GM18502 (cell line): ENCODE measurements around the gene BDP1.
"Not testable (repeated sequence)": the region's sequence is repeated elsewhere in the genome, so short reads cannot be mapped to it uniquely, and the experiment has no call there.

Source experiments
- ATAC-seq: cut with Tn5 transposase; IDR thresholded peaks from one replicate; pipeline ENCODE4 v1.9.1; 2021; ENCODE audit warnings: mild to moderate bottlenecking; ENCODE audit not compliant: unreplicated experiment, poor library complexity

The BDP1 gene

DNA sequence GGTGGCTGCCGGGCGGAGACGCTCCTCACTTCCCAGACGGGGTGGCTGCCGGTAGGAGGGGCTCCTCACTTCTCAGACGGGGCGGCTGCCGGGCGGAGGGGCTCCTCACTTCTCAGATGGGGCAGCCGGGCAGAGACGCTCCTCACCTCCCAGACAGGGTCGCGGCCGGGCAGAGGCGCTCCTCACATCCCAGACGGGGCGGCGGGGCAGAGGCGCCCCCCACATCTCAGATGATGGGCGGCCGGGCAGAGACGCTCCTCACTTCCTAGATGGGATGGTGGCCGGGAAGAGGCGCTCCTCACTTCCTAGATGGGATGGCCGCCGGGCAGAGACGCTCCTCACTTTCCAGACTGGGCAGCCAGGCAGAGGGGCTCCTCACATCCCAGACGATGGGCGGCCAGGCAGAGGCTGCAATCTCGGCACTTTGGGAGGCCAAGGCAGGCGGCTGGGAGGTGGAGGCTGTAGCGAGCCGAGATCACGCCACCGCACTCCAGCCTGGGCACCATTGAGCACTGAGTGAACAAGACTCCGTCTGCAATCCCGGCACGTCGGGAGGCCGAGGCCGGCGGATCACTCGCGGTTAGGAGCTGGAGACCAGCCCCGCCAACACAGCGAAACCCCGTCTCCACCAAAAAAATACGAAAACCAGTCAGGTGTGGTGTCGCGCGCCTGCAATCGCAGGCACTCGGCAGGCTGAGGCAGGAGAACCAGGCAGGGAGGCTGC is 96.7 kb downstream of the BDP1 start:
- not testable (repeated sequence) for ATAC-seq

DNA sequence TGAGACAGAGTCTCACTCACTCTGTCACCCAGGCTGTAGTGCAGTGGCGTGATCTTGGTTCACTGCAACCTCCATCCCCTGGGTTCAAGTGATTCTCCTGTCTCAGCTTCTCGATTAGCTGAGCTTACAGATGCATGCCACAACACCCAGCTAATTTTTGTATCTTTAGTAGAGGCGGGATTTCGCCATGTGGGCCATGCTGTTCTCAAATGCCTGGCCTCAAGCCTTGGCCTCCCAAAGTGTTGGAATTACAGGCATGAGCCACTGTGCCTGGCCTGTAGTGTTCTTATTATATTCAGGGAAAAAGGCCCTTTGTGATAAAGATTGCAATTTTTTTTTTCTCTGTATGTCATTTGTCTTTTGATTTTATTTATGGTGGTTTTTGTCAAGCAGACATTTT is 107.7 kb downstream of the BDP1 start:
- ATAC-seq, result no peak

DNA sequence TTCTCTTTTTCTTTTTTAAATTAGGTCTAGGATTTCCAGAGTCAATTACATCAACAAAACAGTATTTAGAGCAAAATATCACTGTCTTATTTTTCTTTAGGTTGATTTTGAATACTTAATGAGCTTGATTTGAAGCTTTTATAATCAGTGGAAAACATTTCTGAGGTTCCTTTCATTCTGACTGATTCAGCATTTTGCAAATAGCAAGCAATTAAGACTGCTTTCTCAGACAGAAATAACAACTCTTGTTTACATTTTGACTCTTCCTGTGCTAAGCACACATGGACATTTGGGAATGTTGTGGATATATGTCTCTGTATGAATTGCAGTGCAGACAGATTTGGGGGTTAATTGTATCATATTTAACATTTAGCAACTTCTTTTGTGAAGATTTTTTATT is 109.4 kb downstream of the BDP1 start:
- ATAC-seq, result no peak

DNA sequence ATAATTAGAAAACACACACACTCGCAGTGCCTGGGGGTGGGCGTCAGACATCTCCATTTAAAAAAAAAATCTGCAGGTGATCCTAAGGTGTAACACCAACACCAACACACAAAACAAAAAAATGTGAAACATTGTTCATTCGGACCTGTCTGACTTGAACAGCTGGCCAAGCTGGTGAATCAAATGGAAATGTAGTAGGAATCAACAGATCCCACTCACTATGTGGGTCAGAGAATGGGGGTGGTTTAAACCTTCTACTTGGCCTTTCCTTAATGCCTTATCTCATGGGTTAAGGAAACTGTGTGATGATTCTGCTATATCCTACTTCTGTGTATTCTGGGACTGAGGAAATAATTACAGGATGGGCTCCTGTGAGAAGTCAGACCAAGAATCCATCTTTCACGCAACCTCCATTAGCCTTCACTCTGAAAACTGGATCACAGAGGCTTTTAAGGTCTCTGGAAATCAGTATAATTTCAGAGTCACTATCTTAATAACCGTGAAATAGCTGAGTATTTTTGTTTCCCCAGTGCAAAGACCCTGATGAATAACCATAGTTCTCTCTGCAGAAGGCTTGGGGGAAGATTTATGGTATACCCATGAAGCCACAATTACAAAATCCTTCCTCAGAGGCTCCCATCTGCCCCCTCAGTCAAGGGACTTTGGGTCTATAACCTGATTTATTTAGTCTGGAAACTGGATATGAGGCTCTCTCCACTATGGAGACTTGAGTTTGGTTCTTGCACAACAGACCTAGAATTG is 114.5 kb downstream of the BDP1 start:
- no peak for ATAC-seq

DNA sequence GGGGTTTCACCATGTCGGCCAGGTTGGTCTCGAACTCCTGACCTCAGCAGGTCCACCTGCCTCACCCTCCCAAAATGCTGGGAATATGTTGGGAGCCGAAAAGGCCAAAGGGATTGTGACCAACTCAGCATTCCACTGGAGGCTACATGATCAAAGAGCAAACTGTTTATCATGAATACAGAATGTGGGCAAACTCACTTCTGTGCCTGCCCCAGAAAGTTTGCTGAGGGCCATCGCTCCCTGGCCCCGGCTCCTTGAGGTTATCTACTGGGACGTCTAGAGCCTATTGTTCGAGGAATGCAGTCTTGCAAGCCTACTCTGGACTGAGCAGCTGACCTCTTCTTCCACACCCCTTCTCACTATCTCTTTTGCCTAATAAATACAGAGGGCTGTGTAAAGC is 116.4 kb downstream of the BDP1 start:
- not testable (repeated sequence) for ATAC-seq

DNA sequence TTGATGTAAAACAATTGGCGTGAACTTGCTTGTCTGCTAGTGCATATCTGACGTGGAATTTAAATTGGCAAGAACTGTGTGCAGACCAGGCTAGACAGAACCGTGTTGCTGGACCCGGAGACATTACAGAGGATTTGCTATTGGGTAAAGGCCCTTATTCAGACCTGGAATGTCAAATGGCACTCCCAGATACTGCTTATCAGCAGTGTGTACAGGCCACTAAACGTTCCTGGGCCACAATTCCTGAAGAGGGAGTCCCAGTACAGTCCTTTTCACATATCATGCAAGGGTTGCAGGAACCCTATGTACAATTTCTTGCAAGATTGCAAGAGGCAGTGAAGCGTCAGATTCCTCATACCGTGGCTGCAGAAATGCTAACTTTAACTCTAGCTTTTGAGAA is 118.1 kb downstream of the BDP1 start:
- ATAC-seq, result no peak

DNA sequence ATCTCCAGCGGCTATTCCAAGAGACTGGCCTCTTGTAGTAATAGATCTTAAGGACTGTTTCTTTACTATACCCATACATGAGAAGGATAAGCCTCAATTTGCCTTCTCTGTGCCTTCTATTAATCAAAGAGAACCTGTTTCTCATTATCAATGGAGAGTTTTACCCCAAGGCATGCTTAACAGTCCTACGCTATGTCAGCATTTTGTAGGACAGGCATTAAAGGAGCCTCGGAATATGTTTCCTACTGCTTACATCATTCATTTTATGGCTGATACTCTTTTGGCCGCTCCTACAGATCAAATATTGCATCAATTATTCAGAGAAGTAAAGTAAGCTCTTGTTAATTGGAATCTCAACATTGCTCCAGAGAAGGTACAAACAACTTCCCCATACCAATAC is 120.1 kb downstream of the BDP1 start:
- not testable (repeated sequence) for ATAC-seq

DNA sequence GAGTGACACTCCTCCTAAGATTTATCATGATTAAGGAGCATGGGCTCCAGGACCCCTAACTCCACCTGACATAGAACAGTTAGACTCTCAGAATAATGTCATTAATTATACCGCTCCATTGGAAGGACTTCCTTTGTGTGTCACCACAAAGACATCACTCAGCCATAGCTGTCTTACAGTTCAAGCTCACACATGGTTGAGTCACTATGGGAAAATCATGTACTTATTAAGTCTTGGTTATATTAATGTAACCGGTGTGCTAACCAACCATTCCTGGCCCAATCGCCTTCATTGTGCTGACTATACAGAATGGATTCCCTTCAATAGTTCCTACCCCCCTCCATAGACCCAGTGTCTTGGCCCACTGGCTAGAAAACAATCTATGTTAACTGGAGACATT is 120.8 kb downstream of the BDP1 start:
- ATAC-seq, result no peak

DNA sequence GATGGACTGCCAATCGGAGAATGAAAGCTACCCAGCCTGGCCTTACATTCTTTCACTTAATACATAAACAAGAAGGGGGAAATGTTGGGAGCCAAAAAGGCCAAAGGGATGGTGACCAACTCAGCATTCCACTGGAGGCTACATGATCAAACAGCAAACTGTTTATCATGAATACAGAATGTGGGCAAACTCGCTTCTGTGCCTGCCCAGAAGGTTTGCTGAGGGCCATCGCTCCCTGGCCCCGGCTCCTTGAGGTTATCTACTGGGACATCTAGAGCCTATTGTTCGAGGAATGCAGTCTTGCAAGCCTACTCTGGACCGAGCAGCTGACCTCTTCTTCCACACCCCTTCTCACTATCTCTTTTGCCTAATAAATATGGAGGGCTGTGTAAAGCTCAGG is 122.4 kb downstream of the BDP1 start:
- ATAC-seq, result not testable (repeated sequence)

DNA sequence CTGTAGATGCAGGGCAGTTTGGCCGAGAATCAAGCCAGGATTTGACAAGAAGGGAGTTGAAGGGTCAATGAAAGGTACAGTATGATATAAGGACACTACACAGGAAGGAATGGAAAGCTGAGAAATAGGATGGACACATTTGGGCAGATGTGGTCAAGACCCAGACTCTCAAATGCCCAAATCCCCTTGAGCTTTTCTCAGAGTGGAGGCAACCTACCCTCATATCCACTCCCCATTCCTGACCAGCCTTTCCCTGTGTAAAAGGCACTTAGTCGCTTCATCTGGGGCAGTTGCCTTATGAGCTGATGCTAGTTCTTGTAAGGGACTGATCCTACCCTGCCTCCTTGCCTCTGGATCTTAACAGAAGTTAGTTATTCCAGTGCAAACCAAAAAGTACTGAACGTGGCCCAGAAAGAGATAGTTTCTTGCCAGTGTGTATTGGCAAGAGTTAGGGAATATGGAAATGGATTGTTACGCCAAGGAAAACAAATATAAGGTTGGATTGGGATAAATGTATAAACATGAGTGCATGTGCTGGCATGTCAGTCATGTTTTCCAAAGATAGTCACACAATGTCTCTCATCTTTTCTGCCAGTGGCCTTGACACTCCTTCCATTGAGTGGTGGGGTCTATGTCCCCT is 127.6 kb downstream of the BDP1 start:
- ATAC-seq, result no peak

DNA sequence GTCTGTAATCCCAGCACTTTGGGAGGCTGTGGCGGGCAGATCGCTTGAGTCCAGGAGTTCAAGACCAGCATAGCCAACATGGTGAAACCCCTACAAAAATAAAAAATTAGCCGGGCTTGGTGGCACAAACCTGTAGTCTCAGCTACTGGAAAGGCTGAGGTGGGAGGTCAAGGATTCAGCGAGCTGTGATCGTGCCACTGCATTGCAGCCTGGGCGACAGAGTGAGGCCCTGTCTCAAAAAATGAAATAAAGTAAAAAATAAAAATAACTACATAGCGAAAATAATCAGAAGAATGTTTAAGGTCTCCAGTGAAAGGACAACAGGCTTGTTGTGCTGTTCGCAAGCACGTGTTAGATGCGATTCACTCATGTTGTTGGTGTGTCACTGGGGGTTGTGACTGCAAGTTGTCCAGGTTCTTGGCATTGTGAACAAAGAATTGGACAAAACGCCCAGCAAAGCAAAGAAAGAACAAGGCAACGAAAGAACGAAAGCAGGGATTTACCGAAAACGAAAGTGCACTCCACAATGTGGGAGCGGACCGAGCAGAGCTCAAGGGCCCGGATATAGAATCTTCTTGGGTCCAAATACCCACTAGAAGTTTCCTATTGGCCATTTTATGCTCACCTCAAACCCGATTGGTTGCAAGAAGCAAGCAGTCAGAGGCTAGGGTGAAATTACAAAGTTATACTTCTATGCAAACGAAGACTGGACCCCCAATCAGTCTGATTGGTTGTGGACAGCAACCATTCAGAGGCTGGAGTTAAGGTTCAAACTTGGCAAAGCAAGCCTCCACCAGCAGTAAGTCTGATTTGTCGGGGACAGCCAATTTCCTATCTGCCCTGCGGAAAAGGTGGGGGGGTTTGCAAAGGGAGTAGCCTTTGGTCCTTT is 130.8 kb downstream of the BDP1 start:
- peak; percentile 9 for ATAC-seq

DNA sequence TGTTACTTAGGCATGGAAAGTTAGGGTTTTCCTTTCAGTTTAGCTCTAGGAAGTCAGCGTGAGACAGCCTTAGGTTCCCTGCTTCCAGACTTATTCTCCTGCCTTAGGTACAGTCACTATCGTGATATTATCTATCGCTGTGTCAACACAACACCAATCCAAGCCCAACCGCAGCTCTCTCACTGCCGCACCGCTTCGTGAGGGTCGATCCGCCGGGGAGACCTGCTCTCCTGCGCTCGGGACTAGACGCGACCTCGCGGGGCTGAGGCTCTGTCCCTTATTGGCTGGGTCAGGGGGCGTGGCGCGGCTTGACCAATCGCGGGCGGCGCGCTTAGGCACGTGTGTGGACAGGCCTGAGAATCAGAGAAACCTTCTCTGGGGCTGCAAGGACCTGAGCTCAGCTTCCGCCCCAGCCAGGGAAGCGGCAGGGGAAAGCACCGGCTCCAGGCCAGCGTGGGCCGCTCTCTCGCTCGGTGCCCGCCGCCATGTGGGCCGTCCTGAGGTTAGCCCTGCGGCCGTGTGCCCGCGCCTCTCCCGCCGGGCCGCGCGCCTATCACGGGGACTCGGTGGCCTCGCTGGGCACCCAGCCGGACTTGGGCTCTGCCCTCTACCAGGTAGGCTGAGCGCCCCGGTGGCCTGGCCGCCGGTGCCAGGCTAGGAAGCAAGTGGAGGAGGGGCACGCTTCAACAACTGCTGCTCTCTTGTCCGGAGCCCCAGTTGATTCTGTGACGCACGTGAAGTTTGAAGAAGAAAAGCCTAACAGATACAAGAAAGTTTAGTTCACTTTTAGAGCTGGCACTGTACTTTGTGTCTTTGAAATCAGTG is 131.7 kb downstream of the BDP1 start, which contains the start of gene MCCC2:
TSS of gene MCCC2 (plus strand) at position 400 of the 825 bp plus-strand sequence. CDS start at position 486, 86 bp downstream.
- peak; percentile 96 for ATAC-seq

DNA sequence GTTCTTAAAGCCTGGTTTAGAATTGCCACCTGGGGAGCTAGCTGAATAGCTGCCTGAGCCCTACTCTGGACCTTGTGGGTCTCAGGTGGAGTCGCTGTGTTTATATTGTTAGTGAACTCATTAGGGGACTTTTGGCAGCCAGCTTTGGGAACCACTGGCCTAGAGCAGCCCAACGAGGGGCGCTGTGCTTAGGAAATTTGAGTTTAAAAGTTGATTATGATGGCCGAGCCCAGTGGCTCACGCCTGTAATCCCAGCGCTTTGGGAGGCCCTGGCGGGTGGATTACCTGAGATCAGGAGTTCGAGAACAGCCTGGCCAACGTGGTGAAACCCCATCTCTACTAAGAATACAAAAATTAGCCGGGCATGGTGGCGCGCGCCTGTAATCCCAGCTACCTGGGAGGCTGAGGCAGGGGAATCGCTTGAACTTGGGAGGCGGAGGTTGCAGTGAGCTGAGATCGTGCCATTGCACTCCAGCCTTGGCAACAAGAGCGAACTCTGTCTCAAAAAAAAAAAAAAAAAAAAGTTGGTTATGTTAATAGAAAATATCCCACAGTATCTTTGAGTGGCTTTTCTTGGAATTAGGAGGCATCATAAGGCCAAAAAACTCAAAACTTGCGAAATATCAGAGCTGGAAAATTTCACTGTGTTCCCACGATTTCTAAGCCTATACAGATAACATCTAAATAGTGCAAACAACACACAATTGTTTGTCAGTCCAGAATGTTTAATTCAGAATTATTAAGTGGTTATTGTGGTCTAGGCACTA is 132.5 kb downstream of the BDP1 start:
- ATAC-seq, result peak; percentile 12

DNA sequence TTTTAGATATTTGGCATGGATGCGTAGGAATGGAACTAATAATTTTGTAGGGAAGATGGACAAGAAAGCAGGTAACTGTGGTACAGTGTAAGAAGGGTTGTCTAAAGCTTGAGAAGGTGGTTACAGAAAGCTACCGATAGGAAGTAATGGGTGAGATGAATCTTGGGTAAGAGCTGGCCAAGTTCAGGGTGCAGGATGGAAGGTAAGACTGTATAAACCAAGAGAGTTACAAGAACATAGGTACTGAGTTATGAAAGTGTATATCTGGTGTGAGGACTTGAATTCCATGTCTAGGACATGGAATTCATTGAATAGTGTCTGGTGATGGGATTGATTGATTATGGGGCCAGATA is 133.1 kb downstream of the BDP1 start:
- ATAC-seq, result no peak

DNA sequence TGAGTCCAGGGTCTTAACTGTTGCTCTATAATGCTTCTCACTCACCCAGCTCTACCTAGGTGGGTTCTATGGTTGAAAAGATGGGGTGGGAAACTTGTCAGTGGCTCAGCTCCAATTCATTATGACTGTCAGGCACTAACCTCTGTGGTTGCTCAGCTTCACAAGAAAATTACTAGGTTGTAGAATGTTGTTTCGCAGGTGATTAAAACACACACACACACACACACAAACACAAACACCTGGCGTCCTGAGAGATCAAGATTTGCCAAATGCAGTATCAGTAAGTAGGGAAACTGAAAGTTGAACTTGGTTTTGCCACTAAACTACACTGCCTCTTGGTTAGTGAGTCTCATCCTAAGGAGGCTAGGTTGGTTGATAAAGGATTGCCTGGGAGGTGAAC is 134.5 kb downstream of the BDP1 start:
- no peak for ATAC-seq

DNA sequence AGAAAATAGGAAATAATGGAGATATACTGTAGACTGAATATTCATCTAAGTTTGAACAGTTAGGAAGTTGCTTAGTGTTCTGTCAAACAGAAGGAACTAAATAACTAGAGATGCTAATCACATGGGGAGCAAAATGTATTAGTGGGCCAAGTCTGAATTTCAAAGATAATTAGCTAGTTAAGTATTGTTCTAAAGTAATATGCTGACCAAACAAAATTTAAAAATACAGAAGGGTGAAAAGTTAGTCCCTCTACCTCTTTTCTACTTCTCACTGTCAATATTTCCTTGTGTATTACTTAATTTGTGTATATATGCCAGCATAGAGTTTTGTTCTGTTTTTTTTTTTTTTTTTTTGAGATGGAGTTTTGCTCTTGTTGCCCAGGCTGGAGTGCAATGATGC is 135.6 kb downstream of the BDP1 start:
- no peak for ATAC-seq

DNA sequence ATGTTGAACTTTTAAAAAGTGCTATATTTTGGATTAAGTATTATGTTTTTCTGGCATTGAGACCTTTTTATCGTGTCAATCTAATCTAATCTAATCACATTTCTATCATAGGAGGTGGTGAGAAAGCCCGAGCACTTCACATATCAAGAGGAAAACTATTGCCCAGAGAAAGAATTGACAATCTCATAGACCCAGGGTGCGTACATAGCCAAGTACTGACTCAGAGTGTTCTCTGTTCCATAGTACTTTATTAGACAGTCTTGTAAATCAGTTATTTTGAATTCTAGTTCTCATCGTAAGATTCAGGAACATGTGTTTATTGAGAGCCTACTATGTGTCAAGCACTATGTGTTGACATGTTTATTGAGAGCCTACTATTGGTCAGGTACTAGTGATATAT is 140.7 kb downstream of the BDP1 start:
- ATAC-seq, result no peak

DNA sequence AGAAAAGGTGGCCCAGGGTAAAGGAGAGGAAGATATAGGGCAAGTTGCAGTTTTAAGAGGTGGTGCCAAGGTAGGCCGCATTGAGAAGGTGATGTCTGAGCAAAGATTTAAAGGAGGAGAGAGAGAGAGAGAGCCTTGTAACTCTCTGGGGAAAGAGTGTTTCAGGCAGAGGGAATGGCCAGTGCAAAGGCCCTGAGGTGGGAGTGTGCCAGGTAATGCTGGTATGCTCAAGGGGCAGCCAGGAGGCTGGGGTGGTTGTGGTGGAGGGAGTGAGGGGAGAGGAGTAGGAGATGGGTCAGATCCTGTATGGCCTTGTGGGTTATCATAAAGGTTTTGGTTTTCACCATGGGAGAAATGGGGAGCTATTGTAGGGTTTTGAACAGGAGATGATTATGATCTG is 141.6 kb downstream of the BDP1 start:
- no peak for ATAC-seq

DNA sequence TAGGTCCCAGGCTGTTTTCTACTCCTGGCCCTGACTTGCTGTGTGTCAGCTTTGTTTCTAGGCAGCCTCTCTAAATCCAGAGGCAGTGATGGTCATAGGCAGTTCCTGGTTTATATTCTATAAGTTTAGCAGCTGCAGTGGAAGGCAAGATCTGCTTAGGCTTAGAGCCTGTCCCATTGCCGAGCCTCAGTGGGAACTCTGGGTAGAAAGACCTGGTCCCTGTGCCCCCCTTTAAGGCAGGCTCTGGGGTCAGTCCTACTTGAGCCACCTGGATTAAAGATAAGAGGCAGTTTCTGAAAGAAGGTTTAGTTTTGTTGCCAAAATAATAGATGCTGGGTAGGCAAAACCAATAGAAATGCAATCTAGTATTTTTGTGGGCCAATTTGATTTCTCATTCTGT is 145.3 kb downstream of the BDP1 start:
- no peak for ATAC-seq
